GM10847 (cell line): ENCODE data around the gene HS1BP3.

Experiments
- POLR2A ChIP-seq: IDR thresholded peaks from 2 replicates; pipeline ENCODE4 v1.6.1; 2011; ENCODE audit not compliant: insufficient read length; ENCODE audit errors: extremely low read depth

The HS1BP3 gene, protein sequence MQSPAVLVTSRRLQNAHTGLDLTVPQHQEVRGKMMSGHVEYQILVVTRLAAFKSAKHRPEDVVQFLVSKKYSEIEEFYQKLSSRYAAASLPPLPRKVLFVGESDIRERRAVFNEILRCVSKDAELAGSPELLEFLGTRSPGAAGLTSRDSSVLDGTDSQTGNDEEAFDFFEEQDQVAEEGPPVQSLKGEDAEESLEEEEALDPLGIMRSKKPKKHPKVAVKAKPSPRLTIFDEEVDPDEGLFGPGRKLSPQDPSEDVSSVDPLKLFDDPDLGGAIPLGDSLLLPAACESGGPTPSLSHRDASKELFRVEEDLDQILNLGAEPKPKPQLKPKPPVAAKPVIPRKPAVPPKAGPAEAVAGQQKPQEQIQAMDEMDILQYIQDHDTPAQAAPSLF

DNA sequence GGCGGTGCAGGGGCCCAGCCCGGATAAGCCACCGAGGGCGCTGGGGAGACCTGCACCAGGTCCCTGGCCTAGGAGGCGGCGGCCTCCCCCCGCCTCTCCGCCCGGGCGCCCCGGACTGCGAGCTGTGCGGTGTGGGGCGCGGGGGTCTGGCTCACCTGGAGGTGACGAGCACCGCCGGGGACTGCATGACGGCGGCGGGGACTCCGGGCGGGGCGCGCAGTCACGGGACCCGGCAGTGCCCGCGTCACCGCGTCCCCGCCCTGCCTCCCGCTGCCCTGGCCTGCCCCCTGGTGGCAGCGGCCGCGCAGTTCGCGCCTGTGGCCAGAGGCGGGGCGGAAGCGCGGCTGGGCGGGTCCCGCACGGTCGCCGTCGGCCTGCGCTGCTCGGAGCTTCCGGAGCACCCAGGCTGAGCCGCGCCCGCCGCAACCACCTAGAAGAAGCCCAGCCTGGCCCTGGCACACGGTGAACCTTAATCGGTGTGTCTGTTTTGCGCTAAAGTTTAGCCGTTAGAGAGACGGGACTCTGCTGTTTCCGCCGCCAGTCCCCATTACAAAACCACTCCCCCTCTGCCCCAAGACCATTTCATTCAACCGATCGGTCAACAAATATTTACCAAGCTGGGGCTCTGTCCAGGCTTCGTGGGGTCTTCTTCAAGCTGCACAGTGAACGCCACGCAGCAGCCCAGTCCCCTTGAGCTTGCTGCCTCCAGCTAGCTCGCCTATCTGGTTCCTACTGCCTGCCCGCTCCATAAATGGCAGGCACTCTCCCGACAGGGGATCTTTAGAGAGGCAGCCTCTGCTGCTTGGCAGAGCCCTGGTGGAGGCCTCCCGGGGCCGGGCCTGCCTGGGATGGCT is at the start of gene HS1BP3:
Gene HS1BP3 (minus strand): TSS at position 222 of the 854 bp plus-strand sequence. CDS start 35 bp downstream, at position 187.
- TF ChIP-seq POLR2A = peak; percentile 65

DNA sequence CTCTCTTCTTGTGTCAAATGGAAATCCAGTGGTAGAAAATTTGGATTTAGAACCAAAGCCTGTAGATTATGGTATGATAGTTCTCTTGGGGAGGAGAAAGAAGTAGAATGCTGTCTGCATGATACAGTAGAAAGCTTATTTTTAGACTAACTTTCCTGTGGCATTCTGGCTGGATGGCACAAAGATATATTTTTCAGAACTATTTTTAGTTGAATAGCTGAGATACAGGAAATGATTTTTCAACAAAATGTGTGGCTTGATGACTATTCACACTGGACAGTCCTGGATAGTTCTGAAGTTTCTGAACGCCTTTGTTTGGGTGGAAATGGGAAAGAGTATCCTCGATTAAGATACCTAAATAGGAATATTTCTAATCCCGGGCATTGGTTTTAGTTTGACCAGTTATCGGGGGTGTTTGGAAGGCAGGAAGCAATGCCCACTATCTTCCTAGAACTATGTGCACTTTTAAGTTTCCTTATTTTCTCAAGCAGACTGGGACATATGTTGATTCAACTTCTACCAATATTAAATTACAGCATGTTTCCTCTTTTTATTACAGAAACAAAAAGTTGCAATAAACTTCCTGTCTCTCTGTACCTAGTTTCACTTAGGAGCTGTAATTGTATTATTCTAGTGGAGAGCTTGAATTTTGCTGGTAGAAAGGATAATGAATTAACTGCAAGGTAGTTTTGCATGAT is 48.2 kb upstream of the HS1BP3 start:
- no peak for TF ChIP-seq POLR2A

DNA sequence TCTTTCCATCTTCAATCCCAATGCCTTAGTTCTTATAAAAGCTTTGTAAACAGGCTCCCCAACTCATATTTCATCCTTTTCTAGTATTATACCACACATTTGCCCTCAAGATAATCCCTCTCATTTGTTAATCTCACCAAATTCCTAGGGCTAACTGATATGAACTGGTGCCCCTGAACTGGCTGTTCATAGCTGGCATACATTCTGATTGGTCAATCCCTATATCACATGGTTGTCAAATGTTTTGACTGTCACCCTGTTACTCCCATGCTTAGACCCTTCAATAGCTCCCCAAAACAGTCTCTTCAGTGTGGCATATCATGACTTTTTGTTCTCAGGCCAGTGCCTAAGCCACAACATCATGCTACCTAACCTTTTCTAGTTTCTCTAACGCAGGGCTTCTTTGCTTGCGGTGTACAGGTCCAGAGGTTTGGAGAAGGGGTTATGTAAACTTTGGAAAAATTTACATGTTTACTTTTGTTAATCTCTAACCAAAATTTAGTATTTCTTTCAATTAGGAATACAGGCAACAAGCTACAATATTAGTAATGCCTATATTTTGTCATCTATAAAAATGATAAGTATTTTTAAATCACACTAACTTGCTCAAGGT is 46.5 kb upstream of the HS1BP3 start:
- no peak for TF ChIP-seq POLR2A

DNA sequence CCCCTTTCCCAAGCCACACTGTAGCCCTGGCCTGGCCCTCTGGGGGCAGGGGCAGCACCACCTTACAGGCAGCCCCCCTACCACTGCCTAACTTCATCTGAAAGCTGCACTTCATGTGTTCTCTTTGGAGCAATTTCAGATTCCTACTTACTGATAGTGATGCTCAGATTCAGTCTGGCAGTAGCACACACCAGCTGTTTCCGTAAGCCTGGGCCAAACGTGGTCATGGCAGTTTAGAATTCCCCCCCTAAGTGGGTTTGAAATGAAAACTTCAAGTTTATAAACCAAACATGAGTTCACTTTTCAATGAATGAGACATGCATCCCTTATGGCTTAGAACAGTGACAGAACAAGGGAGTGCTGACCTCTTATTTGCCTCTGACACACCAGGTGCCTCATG is 45.5 kb upstream of the HS1BP3 start:
- no peak for TF ChIP-seq POLR2A

DNA sequence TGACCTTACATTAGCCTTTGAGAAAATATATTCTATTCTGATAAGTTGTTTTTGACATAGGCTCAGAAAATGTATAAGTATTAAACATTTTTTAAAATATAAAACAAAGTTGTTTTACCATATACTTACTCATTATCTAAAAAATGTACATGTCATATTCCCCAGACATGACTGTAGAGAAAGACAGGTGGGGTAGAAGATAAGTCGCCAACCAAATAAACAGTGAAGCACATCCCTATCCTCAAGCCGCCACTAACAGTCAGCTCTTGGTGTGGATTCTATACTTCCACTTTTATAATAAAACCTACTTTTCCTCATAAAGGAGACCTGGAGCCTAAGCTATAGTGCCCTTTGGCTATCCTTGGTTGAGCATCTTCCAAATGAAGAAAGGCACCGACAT is 42.4 kb upstream of the HS1BP3 start:
- TF ChIP-seq POLR2A = no peak

DNA sequence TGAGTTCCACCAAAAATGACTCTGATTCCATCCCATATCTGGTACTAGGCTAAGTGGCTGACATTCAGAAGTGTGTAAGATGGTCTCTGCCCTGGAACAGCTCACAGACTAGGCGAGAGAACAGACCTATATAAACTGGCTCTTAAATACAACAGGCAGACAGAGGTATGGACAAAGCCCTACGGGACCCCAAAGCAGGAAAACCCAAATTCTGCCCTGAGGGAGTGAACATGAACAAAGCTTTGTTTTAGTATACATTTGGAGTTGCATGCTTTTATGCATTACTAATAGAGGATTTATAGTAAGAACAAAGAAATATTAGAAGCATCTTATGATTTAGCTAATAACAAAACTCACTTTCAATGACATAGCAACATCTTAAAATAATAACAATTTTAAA is 41.2 kb upstream of the HS1BP3 start:
- no peak for TF ChIP-seq POLR2A

DNA sequence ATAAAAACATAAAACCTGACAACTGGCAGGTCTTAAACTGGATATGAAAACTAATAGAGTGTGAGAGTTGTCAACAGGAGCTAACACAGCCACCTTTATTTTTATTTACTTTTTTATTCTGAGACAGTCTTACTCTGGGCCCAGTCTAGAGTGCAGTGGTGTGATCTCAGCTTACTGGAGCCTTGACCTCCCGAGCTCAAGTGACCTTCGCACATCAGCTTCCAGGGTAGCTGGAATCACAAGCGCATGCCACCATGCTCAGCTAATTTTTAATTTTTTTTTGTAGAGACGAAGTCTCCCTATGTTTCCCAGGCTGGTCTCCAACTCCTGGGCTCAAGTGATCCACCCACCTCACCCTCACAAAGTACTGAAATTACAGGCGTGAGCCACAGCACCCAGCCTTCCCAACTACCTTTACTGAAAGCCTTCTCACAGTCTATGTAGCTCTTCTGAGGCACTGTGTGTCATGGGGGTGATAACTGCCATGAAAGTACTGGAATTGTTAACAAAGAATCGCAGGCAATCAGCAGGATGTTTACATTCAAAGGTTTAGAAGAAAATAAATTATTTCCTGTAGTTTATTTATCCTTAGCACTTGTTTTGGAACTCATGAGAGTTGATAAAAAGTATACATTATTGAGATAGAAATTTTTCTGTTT is 40.3 kb upstream of the HS1BP3 start:
- TF ChIP-seq POLR2A = no peak

DNA sequence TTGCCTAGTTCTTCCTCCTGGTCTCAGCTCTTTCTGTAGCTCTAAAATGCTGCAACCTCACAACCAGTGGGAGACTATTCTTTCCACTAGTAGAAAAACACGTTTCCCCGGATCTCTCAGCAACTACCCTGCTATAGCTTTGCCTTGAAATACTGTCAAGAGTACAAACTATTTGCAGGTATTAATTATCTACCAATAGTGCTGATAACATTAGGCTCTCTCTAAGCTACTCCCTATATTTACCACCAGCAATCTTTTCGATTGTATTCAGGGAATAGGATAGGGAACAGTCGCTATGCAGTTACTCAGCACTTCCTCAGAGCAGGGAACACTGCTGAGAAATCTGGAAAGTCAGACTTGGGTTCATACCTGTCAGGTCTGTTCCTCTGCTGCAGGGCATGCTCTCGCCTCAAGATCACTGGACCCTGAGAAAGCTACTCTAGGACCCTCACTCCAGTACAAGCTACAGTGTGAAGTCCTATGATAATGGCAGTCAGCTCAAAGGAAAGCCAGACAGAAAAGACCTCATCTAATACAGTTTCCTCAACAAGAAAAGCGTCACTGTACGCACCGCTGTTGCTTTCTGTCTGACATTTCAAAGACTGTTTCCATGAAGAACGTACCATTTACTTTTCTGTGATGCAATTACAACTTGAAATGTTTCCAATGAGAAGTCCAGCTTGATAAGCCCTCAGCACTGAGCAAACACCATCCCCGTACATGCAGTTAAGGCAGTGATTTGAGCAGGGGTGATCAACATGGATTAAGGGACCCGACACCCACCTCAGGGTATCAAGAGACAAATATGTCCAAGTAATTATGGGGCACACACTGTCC is 38.7 kb upstream of the HS1BP3 start:
- TF ChIP-seq POLR2A = no peak

DNA sequence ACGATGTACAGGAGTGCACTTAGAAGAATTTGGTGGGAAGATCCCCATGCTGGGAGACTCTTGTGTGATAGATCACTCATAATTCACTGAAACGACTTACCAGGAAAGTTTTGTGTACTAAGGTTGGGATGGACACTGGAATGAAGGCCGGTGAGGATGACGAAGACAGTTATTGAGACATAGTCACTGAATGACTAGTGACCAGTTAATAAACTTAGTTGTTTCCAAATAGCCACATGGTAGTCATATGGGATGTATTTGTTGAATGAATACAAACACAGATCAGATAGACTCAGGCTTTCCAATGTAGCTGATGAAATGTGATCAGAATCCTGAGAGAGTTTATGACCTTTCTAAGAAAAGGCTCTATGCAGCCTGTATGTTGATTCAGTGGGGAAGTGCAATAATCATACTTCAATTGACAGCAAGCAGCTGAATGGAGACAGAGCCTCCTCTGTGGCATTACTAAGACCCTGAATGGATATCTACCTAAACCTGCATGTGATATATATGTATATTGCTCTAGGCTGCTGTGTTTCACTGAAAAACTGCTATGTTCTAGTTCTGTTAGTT is 36.4 kb upstream of the HS1BP3 start:
- TF ChIP-seq POLR2A = no peak

DNA sequence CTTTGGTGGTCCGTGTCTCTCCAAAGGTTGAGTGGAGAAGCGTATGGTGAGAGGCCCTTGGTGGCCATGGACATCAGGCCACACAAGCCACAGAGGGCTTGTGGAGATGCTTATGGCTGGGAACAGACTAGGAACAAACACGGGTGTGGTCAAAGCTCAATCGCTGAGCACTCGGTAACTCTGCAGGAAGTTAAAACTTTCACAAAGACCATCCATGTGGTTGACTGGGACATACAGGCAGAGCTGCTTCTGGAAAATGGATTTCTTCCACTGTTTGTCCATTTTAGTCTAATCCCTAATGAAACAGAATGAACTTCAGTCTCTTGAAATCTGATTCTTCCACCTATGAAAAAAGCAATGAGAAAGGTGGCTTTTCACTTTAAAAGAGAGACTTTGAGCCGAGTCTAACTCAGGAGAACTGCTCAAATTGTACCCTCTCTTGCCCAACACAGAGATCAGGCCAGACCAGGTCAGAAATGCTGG is 33.7 kb upstream of the HS1BP3 start:
- no peak for TF ChIP-seq POLR2A

DNA sequence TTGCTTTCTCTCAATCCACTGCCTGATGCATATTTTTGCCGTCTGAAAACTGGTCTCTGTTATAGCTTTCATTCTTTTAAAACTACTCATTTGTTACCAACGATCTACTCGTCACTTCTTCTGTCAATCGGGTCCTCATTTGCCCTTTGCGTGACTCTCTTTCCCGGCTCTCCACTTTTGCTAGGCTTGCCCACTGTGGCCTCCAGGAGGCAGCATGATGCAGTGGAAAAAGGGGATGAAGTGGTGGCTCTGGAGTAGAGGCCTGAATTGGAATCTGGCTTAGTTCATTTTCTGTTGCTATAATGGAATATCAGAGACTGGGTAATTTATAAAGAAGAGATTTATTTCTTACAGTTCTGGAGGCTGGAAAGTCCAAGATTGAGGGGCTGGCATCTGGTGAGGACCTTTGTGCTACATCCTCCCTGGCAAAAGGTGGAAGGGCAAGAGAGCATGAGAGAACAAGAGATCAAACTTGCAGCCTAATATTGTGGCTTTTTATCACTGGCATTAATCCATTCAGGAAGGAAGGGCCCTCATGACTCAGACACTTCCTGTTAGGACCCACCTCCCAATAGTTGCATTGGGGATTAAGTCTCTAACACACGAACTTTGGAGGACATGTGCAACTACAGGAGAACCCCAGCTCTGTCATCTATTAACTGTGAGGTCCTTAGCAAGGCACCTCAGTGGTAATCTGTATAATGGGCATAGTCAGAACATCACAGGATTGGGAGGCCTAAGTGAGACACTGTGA is 31.4 kb upstream of the HS1BP3 start:
- no peak for TF ChIP-seq POLR2A

DNA sequence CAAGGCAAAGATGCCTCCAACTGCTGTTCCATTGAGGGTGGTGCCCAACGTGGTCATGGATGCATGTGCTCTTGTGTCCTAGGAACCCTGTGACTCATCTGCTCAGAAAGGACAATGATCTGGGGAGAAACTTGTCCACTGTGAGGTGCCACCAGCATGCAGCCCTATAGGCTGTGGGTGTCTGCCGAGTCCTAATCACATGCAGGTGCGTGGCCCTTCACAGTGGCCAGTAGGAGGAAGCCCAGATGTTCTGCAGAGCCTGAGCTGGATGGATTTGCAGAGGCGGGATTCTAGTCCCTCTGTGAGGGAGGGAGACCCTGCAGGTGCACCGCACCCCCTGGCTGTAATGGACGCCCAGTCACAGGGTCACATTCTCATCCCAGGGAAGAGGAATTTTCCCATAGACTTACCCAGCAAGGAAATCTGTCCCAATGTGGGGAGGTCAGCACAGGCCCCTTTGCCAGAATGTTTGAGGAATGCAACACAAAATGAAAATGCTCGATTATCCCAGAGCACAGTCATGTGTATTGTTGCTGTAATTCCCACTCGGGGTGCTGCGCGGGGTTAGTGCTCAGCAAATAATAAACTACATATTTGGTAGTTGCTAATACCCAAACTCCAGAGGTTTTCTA is 30.0 kb upstream of the HS1BP3 start:
- no peak for TF ChIP-seq POLR2A
